B cell (primary cell): ENCODE measurements around the gene ELOVL3.

ENCODE experiments used
- CTCF ChIP-seq: fragments of 200-600 bp; IDR thresholded peaks from one replicate; pipeline ENCODE4 v1.8.0; 2022; ENCODE audit warnings: antibody characterized with exemption, mild to moderate bottlenecking
- EZH2 ChIP-seq: IDR thresholded peaks from 2 replicates; pipeline ENCODE4 v1.6.1; 2012; ENCODE audit warnings: borderline replicate concordance, low read depth, mild to moderate bottlenecking, moderate library complexity, low read length; ENCODE audit not compliant: insufficient read depth, poor library complexity, severe bottlenecking

GRCh38 chr10:102188298-102188940 lies 37.7 kb upstream of the ELOVL3 start:
- TF ChIP-seq CTCF (no peak), EZH2 (no peak)
